M059J (cell line): ENCODE data around the gene FA2H. TPM values are rescaled to one million over a fixed set of nuclear protein-coding genes. Genes with fewer than 3 reads are reported as not detected.
"Not testable (repeated sequence)": the region's sequence is repeated elsewhere in the genome, so short reads cannot be mapped to it uniquely, and the experiment has no call there.

ENCODE experiments used
- DNase-seq: peaks from one replicate; pipeline ENCODE4 v3.0.0-alpha.2; 2012; ENCODE audit warnings: low read depth
- total RNA-seq: library from RNA; depleted of rRNA; stranded (reverse); fragments of >200 nt; shearing (Covaris generic); gene quantifications from 2 replicates; pipeline ENCODE4 v1.2.3, GENCODE V29; 2014

The FA2H gene
- total RNA-seq, 1 experiment from 2014 or later: not detected

GRCh38 chr16:74770831-74771526 lies 3.6 kb downstream of the FA2H start:
- no peak for DNase-seq

DNA sequence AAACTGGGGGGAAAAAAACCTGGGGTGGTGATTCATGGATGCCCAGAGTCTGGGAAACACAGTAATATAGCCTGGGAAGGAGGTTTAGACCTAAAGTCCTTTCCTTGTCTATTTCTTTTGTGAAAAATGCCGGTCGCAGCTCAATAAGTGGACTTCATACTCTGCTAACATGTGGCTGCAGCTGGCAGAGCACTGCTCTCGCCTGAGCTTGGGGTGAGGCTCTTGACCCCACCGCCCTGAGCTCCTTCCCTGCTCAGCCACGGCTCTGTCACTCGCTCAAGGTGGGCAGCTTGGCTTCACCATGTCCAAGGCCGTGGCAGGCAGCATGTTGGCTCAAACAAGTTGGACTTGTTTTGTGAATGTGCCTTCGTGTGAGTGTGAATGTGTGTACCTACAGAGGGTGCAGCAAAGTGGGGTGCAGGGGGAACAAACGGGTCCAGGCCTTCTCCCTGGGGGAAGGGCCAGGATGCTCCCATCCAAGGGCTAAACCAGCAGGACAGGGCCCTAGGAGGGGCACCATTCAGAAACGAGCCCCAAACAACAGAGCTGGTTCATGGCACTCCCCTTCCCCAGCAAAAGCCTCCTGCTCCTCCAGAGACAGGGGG lies 4.9 kb downstream of the FA2H start:
- DNase-seq: no peak

DNA sequence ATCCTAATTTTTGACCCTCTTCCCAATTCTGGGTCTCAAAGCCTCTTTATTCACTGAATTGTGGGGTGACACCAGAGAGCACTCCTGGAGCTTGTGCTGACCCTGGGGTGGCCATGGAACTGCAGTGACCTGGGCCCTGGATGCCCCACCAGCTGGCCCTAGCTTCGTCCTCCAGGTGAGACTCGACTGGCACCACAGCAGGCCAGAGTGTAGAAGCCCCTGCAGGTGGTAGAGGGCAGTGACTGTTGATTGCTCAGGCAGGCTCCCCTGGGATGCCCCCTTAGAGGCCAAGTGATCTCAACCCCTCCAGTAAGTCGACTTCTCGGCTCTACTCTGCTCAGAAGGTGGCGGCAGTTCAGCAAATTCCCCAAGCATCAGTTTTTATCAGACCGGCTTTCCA lies 6.4 kb downstream of the FA2H start:
- no peak for DNase-seq

- DNase-seq: no peak
Observed at GRCh38 chr16:74767749-74768148, 6.9 kb downstream of the FA2H start.

- DNase-seq: no peak
Observed at GRCh38 chr16:74766729-74767128, 7.9 kb downstream of the FA2H start.

- not testable (repeated sequence) for DNase-seq
Observed at GRCh38 chr16:74764184-74764583, 10.4 kb downstream of the FA2H start.

- DNase-seq: no peak
Observed at GRCh38 chr16:74761665-74762064, 13.0 kb downstream of the FA2H start.

DNA sequence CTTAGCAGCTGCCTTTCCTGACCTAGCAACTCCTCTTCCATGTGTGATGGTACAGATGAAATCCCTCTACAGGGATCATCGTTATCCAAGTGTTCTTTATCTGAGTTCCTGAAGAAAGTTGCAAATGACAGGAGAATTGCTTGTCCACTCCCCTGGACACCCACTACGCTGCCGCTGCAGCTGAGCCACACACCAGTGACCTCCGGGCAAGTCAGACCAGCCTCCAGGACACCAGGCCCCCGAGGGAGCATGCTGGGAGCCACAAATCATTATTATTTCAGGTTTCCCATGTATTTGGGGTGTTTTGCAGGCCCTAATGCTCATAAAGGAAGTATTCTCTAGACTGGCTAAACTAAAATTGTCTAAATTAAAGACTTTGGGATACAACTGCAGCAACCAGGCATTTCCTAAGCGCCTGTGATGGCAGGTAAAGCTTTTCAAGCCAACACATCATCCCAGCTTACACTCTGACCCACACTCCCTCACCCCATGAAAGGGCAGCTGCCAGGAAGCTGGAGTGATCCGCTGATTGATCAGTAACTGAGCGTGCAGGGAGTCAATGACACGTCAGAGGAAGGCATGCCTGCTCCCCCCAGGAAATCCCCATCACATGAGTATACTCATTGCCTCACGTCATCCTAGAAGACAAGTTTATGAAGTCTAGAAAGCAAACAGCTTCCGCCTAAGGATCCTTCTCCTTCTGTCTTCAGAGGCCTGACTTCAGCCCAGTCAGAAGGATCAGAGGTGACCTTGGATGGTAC lies 14.4 kb downstream of the FA2H start:
- peak; percentile 31 for DNase-seq

DNA sequence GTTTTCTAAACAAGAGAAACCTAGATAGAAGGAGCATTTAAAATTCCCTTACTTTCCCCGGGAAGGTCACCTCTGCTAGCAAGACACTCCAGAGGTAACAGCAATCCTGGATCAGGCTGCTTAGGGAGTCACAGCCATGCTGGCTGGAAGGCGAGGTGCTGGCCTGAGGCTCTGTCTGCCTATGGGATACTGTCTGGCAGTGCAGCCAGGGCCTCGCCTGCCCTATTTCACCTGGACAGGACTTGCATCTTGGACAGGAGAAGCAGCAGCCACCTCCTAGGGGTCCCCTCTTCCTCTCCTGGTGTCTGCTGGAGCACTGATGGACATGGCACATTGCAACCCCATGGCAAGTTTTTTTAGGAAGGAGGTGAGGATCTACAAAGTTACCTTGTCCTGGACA lies 15.1 kb downstream of the FA2H start:
- no peak for DNase-seq

- DNase-seq: no peak
Observed at GRCh38 chr16:74758801-74759200, 15.8 kb downstream of the FA2H start.

- DNase-seq: no peak
Observed at GRCh38 chr16:74757349-74757748, 17.3 kb downstream of the FA2H start.

GRCh38 chr16:74756203-74756602 lies 18.4 kb downstream of the FA2H start:
- no peak for DNase-seq

GRCh38 chr16:74753180-74753579 lies 21.4 kb downstream of the FA2H start:
- no peak for DNase-seq

GRCh38 chr16:74752756-74753155 lies 21.9 kb downstream of the FA2H start:
- no peak for DNase-seq

- DNase-seq: no peak
Observed at GRCh38 chr16:74752258-74752657, 22.4 kb downstream of the FA2H start.

DNA sequence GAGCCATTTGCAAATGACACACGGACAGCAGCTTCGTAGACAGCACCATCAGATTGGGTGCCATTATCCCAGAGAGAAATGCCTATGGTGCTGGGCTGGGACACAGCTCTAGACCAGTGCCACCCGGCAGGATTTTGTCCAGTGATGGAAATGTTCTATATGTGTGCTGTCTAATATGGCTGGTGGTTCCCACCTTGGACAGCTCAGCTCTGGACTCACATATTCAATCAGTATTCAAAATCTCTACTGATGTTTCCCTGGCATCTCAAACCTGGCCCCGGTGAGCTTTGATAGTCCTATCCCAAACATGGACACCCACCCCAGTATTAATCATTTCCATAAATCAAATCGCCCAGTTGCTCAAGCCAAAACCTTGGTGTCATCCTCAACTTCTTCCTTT lies 23.0 kb downstream of the FA2H start:
- no peak for DNase-seq

DNA sequence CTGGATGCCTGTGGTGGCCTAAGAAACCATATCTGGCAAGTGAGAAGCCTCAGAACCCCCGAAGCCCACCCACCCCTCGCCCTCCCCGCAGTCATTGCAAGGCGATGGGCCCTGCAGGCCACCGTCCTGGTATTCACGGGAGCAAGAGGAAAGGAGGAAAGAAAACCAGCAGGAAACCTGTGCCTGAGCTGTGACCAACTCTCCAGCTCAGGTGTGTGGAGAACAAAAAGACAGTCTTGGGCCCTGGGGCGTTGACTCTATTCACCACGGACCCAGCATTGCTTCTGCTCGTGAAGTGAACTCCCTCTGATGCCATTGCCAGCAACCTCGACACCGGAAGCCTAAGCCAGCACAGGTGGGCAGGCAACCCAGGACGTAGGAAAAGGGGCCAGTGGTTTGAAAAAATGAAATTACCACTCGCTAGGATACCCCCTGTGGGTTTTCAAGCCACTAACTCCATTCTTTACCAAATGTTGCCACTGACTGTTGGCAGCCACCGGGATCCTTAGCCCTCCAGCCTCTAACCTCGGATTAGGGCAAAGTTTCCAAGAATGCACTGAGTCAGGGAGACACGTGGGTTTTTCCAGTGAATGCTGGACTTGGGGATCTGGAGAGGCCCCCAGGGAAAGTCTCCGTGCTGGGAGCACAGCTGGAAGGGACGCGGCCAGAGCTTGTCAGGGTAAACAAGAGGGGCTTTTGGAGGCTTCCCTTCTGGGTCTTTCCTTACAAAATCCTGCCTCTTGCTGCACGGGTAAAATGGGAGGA lies 25.1 kb downstream of the FA2H start:
- DNase-seq: peak; percentile 34

GRCh38 chr16:74748616-74749026 lies 26.0 kb downstream of the FA2H start:
- DNase-seq: no peak

GRCh38 chr16:74747716-74748615 lies 26.7 kb downstream of the FA2H start:
- no peak for DNase-seq

- DNase-seq: no peak
Observed at GRCh38 chr16:74745926-74746325, 28.7 kb downstream of the FA2H start.

GRCh38 chr16:74745109-74745615 lies 29.5 kb downstream of the FA2H start:
- no peak for DNase-seq
